Fibroblast of the aortic adventitia (primary cell): Measurements from ENCODE around the gene CGB1. TPM values are rescaled to one million over a fixed set of nuclear protein-coding genes. Genes with fewer than 3 reads are reported as not detected.
A peak's percentile ranks its signal among the peaks of the same experiment; 100 is the strongest.
"Not testable (repeated sequence)": the region's sequence is repeated elsewhere in the genome, so short reads cannot be mapped to it uniquely, and the experiment has no call there.

Experiments
- DNase-seq: peaks from one replicate; pipeline ENCODE4 v3.0.0-alpha.2; 2010; ENCODE audit warnings: low read depth
- H3K4me3 ChIP-seq: 2 replicates; pipeline ENCODE4 v1.5.1; 2011; ENCODE audit warnings: low read depth, mild to moderate bottlenecking, control low read depth, low read length, moderate library complexity
- total RNA-seq: library from RNA; depleted of rRNA; stranded (reverse); fragments of >200 nt; gene quantifications from 2 replicates; pipeline ENCODE4 v1.2.3, GENCODE V29; 2012; ENCODE audit warnings: low replicate concordance
- TF ChIP-seq, protein P1 (sequence below): IDR thresholded peaks from 2 replicates; pipeline ENCODE4 v1.5.1; 2011; ENCODE audit warnings: mild to moderate bottlenecking, low read length, control low read depth, inconsistent platforms; ENCODE audit not compliant: insufficient read depth

The CGB1 gene
- total RNA-seq, 1 donor, result not detected

DNA sequence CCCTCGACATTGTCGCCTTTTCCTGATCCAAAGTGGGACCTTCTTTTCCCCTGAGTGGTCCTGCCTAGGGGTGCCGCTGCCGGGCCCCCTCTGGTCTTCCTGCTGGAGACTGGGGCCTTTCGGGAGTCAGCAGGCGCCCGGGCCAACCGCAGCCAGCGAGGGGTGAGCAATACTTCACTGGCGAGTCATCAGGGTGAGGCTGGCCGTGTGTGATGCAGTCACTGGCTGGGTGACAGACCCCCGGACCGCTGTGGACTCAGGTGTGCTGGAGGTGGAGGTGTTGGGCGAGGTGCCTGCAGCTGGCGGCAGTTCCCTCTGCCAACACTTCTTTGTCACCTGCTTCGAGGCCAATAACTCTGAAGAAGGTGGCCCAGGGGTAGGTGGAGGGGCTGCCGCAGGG, 5.5 kb upstream of the CGB1 start:
- DNase-seq, result no peak
- no peak overlapping the region for H3K4me3 ChIP-seq
- TF ChIP-seq, protein P1, sequence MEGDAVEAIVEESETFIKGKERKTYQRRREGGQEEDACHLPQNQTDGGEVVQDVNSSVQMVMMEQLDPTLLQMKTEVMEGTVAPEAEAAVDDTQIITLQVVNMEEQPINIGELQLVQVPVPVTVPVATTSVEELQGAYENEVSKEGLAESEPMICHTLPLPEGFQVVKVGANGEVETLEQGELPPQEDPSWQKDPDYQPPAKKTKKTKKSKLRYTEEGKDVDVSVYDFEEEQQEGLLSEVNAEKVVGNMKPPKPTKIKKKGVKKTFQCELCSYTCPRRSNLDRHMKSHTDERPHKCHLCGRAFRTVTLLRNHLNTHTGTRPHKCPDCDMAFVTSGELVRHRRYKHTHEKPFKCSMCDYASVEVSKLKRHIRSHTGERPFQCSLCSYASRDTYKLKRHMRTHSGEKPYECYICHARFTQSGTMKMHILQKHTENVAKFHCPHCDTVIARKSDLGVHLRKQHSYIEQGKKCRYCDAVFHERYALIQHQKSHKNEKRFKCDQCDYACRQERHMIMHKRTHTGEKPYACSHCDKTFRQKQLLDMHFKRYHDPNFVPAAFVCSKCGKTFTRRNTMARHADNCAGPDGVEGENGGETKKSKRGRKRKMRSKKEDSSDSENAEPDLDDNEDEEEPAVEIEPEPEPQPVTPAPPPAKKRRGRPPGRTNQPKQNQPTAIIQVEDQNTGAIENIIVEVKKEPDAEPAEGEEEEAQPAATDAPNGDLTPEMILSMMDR, result no peak

DNA sequence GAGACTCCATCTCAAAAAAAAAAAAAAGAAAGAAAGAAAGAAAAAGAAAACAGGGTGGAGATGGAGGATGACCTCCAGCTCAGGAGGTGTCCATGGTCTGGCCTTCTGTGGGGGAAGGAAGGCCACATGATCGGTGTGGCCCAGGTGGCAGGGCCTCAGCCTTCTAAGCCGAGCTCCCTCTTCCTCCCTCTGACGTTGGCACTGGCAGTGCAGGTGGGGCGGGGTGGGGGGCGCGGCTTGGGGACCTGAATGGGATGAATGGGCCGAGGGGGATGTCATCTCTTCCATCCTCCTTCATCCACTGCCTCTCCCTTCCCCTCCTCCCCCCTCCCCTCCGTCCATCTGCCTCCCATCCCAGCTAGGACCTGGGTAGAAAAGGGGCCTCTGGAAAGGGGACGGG, 3.0 kb upstream of the CGB1 start:
- not testable (repeated sequence) for H3K4me3 ChIP-seq, DNase-seq

DNA sequence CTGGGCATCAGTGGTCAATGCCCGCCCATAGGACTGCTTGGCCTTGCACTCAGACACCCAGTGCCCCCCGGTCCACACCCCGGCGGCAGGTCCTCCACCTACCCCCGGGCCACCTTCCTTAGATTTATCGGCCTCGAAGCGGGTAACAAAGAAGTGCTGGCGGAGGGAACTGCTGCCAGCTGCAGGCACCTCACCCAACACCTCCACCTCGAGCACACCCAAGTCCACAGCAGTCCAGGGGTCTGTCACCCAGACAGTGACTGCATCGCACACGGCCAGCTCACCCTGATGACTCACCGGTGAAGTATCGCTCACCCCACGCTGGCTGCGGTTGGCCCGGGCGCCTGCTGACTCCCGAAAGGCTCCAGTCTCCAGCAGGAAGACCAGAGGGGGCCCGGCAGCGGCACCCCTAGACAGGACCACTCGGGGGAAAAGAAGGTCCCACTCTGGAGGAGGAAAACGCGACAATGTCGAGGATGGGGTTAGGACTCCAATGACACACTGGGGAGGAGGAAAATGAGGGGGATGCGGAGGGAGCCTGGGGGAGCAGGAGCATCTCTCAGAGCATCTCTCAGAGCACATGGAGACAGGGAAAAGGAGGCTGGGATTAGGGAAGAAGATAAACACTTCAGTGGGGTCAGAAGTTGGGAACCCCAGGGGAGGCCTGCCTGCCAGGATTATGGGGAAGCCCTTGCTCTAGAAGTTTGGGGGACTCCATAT, 2.0 kb upstream of the CGB1 start:
- not testable (repeated sequence) for H3K4me3 ChIP-seq
- peak; percentile 42 for DNase-seq

DNA sequence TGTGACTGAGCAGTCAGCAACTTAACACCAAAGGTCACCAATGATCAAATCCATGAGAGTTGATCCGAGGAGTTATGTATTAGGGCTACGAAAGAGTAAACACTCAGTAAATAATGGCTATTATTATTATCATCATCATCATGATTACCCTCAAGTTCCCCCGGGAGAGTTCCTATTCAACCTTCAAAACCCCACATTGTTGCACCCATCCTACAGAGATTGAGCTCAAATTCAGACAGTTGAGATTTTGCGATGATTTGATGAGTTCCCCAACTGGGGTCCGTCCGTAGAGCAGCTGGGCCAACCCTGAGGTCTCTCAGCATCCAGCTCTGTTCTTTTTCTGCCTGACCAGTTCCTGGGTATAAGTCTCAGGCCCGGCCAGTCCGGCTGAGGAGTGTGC, 1.4 kb upstream of the CGB1 start:
- not testable (repeated sequence) for DNase-seq, H3K4me3 ChIP-seq

DNA sequence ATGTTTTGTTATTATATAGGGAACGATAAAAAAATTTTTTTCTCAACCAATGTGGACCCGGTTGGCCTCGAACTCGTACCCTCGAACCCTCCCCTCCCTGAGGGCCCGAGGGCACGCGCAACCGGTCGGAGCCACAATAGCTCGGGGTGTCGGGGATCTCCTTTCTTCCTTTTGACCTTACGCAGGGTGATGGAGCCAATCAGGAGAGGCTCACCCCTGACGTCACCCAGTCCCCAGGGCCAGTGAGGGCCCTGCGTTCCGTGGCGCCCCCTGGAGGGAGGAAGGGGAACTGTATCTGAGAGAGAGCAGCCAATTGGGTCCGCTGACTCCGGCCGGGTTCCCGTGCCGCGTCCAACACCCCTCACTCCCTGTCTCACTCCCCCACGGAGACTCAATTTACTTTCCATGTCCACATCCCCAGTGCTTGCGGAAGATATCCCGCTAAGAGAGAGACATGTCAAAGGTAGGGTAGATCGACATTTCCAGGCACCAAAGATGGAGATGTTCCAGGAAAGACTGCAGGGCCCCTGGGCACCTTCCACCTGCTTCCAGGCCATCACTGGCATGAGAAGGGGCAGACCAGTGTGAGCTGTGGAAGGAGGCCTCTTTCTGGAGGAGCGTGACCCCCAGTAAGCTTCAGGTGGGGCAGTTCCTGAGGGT, 4.9 kb downstream of the CGB1 start, which contains the start of gene CGB2:
Gene CGB2 (plus strand): TSS at position 249 of the 660 bp plus-strand sequence. CDS start 206 bp downstream, at position 455.
- not testable (repeated sequence) for H3K4me3 ChIP-seq, DNase-seq
- TF ChIP-seq, protein P1, result peak; percentile 31

DNA sequence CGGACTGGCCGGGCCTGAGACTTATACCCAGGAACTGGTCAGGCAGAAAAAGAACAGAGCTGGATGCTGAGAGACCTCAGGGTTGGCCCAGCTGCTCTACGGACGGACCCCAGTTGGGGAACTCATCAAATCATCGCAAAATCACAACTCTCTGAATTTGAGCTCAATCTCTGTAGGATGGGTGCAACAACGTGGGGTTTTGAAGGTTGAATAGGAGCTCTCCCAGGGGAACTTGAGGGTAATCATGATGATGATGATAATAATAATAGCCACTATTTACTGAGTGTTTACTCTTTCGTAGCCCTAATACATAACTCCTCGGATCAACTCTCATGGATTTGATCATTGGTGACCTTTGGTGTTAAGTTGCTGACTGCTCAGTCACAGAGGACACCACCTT, 6.4 kb downstream of the CGB1 start:
- not testable (repeated sequence) for DNase-seq, H3K4me3 ChIP-seq

DNA sequence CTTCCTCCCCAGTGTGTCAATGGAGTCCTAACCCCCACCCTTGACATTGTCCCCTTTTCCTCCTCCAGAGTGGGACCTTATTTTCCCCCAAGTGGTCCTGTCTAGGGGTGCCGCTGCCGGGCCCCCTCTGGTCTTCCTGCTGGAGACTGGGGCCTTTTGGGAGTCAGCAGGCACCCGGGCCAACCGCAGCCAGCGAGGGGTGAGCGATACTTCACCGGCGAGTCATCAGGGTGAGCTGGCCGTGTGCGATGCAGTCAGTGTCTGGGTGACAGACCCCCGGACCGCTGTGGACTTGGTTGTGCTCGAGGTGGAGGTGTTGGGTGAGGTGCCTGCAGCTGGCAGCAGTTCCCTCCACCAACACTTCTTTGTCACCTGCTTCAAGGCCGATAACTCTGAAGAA, 6.9 kb downstream of the CGB1 start:
- DNase-seq, H3K4me3 ChIP-seq: not testable (repeated sequence)

DNA sequence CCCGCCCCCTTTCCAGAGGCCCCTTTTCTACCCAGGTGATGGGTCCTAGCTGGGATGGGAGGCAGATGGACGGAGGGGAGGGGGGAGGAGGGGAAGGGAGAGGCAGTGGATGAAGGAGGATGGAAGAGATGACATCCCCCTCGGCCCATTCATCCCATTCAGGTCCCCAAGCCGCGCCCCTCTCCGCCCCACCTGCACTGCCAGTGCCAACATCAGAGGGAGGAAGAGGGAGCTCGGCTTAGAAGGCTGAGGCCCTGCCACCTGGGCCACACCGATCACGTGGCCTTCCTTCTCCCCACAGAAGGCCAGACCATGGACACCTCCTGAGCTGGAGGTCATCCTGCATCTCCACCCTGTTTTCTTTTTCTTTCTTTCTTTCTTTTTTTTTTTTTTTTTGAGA, 8.0 kb downstream of the CGB1 start:
- not testable (repeated sequence) for H3K4me3 ChIP-seq, DNase-seq

DNA sequence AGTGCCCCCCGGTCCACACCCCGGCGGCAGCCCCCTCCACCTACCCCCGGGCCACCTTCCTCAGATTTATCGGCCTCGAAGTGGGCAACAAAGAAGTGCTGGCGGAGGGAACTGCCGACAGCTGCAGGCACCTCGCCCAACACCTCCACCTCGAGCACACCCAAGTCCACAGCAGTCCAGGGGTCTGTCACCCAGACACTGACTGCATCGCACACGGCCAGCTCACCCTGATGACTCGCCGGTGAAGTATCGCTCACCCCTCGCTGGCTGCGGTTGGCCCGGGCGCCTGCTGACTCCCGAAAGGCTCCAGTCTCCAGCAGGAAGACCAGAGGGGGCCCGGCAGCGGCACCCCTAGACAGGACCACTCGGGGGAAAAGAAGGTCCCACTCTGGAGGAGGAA, 11.1 kb downstream of the CGB1 start:
- H3K4me3 ChIP-seq, DNase-seq: not testable (repeated sequence)

DNA sequence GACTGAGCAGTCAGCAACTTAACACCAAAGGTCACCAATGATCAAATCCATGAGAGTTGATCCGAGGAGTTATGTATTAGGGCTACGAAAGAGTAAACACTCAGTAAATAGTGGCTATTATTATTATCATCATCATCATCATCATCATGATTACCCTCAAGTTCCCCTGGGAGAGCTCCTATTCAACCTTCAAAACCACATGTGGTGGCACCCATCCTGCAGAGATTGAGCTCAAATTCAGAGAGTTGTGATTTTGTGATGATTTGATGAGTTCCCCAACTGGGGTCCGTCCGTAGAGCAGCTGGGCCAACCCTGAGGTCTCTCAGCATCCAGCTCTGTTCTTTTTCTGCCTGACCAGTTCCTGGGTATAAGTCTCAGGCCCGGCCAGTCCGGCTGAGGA, 11.6 kb downstream of the CGB1 start:
- DNase-seq, result not testable (repeated sequence)

DNA sequence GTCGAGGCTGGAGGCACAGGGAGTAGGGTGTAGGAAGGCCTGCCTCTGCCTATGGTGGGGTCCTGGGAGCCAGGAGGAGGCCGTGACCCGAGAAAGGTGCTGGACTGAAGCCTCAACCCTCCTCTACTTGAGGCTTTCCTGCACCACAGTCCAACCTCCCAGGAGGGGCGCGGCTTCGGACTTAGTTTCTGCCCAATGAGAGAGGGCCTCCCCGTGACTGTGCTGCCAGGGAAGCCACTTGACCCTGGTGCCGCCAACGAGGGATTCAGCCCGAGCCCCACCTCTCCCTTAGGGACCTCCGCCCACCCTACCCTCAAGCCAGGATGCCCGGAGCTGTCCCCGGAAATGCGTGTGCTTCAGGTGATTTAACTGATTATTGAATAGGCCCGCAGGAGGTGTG, 12.5 kb downstream of the CGB1 start, which contains the start of gene CGB3:
Gene CGB3 (minus strand): TSS at position 101 of the 400 bp plus-strand sequence. CDS start 362 bp downstream, outside the sequence.
- not testable (repeated sequence) for DNase-seq, H3K4me3 ChIP-seq

More for the DNA sequence above, 11.6 kb downstream of the CGB1 start:
- H3K4me3 ChIP-seq, result not testable (repeated sequence)

DNA sequence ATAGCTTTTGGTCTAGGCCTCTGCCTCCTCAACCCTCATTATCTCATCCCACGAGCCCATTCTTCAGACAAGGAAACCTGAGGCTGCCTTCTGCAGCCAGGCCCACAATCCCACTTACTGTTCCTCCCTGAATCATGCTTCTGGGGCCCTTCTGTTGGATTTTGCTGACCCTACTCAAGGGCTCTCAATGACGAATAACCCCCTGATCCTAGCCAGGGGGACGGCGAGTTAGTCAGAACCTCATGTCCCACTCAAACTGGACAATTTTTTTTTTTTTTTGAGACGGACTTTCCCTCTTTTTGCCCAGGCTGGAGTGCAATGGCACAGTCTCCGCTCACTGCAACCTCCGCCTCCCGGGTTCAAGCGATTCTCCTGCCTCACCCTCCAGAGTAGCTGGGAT, 14.6 kb downstream of the CGB1 start:
- TF ChIP-seq, protein P1, result no peak
- DNase-seq, result no peak
- no peak overlapping the region for H3K4me3 ChIP-seq
